Measurements from ENCODE around the gene TUT1. TPM values are rescaled to one million over a fixed set of nuclear protein-coding genes. Genes with fewer than 3 reads are reported as not detected.

Gene TUT1
- total and polyA plus RNA-seq, 2 of the 4 experiments (the other 2 are of a cell fraction): 4.3 to 10.1 TPM

DNA sequence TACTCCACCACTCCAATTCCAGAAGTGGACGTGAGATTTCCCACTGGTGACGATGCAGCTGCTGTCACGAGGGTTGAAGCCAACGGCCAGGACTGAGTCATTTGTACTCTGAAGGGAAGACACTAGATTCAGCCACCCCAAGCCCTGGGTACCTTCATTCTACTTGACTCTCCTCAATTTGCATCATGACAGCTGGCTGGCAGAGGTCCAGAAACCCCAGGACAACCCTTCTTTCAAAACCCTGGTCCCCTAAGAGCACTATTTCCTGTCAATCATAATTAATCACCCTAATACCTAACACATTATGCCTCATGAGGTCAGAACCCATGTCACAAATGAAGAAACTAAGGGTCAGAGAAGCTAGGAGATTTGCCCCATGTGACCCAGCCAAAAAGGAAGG, 16.4 kb upstream of the TUT1 start:
- dilution Hi-C loops (cut with HindIII; ENCODE audit: low sequenced_read_pairs, unreplicated experiment): no loop called here
- H3K27me3 ChIP-seq (ENCODE audit: control insufficient read depth, insufficient read depth, low read length): no peaks in the 10 kb centered on the region
- no peak overlapping the region for H2AK9ac ChIP-seq (replicated peaks; ENCODE audit: low read depth, low read length, poor library complexity)
- peaks cover 14 to 30% of the 10 kb centered on the region in 2 experiments; a peak in 3 of 4 replicates for H3K79me1 ChIP-seq (ENCODE audit: low read depth in 1 of 2, low read length in 2 of 2)
- no peak overlapping the region for H2BK20ac ChIP-seq (ENCODE audit: low read depth, low read length)
- intact Hi-C loops (cut with micrococcal nuclease): no loop called here
- no peak overlapping the region for H3K27ac ChIP-seq (ENCODE audit: insufficient read depth, low read length)
- WGBS, 2 experiments (ENCODE audit: extremely low coverage in 2 of 2, insufficient read length in 1 of 2): 70% methylated on average over 4 of the region's 4 CpGs; no CpG with 5 or more reads in 1 of the 2 experiments
- H3K9me1 ChIP-seq (ENCODE audit: insufficient read depth, low read length): peaks cover 5% of the 10 kb centered on the region
- no peak overlapping the region for H3K14ac ChIP-seq (replicated peaks; ENCODE audit: low read depth, low read length)
- no peak for ATAC-seq (ENCODE audit: low read depth)
- ChIA-PET POLR2A (ENCODE audit: unreplicated experiment) (no interaction called here), CTCF (no interaction called here)
- H3K9ac ChIP-seq (ENCODE audit: low read depth, low read length): no peak overlapping the region
- TF ChIP-seq, protein P1, sequence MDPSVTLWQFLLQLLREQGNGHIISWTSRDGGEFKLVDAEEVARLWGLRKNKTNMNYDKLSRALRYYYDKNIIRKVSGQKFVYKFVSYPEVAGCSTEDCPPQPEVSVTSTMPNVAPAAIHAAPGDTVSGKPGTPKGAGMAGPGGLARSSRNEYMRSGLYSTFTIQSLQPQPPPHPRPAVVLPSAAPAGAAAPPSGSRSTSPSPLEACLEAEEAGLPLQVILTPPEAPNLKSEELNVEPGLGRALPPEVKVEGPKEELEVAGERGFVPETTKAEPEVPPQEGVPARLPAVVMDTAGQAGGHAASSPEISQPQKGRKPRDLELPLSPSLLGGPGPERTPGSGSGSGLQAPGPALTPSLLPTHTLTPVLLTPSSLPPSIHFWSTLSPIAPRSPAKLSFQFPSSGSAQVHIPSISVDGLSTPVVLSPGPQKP (IDR thresholded peaks at IDR 0.05; ENCODE audit: borderline replicate concordance, low read depth, low read length): no peak
- no peak for TF ChIP-seq SMC3 (IDR thresholded peaks at IDR 0.05; ENCODE audit: low read depth, low read length)
- TF ChIP-seq NFE2L2 (IDR thresholded peaks at IDR 0.05; ENCODE audit: low read depth, low read length): no peak
- TF ChIP-seq BHLHE40 (IDR thresholded peaks at IDR 0.05; ENCODE audit: low read depth, low read length): no peak
- no peak for TF ChIP-seq POLR2A (IDR thresholded peaks at IDR 0.05; ENCODE audit: low read depth, low read length)
- TF ChIP-seq, protein P2, sequence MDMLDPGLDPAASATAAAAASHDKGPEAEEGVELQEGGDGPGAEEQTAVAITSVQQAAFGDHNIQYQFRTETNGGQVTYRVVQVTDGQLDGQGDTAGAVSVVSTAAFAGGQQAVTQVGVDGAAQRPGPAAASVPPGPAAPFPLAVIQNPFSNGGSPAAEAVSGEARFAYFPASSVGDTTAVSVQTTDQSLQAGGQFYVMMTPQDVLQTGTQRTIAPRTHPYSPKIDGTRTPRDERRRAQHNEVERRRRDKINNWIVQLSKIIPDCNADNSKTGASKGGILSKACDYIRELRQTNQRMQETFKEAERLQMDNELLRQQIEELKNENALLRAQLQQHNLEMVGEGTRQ (IDR thresholded peaks at IDR 0.05; ENCODE audit: low read depth, low read length): no peak
- no peak for TF ChIP-seq RAD21 (IDR thresholded peaks at IDR 0.05; ENCODE audit: low read length)
- TF ChIP-seq MAZ (IDR thresholded peaks at IDR 0.05; ENCODE audit: borderline replicate concordance, low read depth, low read length): no peak
- TF ChIP-seq CEBPB (IDR thresholded peaks at IDR 0.05; ENCODE audit: low read depth, low read length): no peak
- TF ChIP-seq, protein P3, sequence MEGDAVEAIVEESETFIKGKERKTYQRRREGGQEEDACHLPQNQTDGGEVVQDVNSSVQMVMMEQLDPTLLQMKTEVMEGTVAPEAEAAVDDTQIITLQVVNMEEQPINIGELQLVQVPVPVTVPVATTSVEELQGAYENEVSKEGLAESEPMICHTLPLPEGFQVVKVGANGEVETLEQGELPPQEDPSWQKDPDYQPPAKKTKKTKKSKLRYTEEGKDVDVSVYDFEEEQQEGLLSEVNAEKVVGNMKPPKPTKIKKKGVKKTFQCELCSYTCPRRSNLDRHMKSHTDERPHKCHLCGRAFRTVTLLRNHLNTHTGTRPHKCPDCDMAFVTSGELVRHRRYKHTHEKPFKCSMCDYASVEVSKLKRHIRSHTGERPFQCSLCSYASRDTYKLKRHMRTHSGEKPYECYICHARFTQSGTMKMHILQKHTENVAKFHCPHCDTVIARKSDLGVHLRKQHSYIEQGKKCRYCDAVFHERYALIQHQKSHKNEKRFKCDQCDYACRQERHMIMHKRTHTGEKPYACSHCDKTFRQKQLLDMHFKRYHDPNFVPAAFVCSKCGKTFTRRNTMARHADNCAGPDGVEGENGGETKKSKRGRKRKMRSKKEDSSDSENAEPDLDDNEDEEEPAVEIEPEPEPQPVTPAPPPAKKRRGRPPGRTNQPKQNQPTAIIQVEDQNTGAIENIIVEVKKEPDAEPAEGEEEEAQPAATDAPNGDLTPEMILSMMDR (conservative IDR thresholded peaks at IDR 0.05; ENCODE audit: low read depth, low read length): no peak
- TF ChIP-seq RCOR1 (IDR thresholded peaks at IDR 0.05; ENCODE audit: insufficient replicate concordance, low read length): no peak
- TF ChIP-seq CHD1 (IDR thresholded peaks at IDR 0.05; ENCODE audit: low read depth, low read length): no peak
- TF ChIP-seq MXI1 (IDR thresholded peaks at IDR 0.05; ENCODE audit: borderline replicate concordance, low read depth, low read length): no peak
- no peak for TF ChIP-seq RFX5 (IDR thresholded peaks at IDR 0.05; ENCODE audit: low read depth, low read length)
- no peak for TF ChIP-seq FOS (IDR thresholded peaks at IDR 0.05; ENCODE audit: low read depth, low read length)
- TF ChIP-seq MAFK (IDR thresholded peaks at IDR 0.05; ENCODE audit: low read depth, low read length): no peak
- in situ Hi-C loops (cut with MboI; ENCODE audit: low sequenced_read_pairs): no loop called here
- H3K4me2 ChIP-seq (ENCODE audit: low read depth, low read length): no peak overlapping the region
- no peak overlapping the region for H3K4me3 ChIP-seq (ENCODE audit: insufficient read depth, low read depth, low read length)
- H2BK15ac ChIP-seq (ENCODE audit: low read depth, low read length): no peak overlapping the region
- H3K18ac ChIP-seq (ENCODE audit: low read depth, low read length): no peak overlapping the region
- no peak overlapping the region for H4K91ac ChIP-seq (ENCODE audit: insufficient read depth, low read depth, low read length)
- H2BK120ac ChIP-seq (ENCODE audit: low read depth, low read length): no peak overlapping the region
- no peak overlapping the region for H3K4ac ChIP-seq (ENCODE audit: low read depth, low read length)
- no peak overlapping the region for H3K56ac ChIP-seq (ENCODE audit: extremely low read depth, insufficient read depth, low read length)
- H4K20me1 ChIP-seq (ENCODE audit: insufficient read depth, low read length): no peaks in the 10 kb centered on the region; the same call in 1 of the 2 replicates
- DNase-seq: no peak
- BruUV-seq (replicated peaks): no TSS peak
- H4K8ac ChIP-seq (ENCODE audit: low read depth in 2 of 2, low read length in 2 of 2): no peak overlapping the region
- H3K36me3 ChIP-seq (ENCODE audit: control insufficient read depth, insufficient read depth, low read length): peaks cover 35% of the 10 kb centered on the region
- H2BK5ac ChIP-seq (ENCODE audit: low read depth, low read length, poor library complexity, severe bottlenecking): no peak overlapping the region
- no peak overlapping the region for H2AFZ ChIP-seq (replicated peaks; ENCODE audit: low read length, poor library complexity)
- no peaks in the 10 kb centered on the region for H3K9me3 ChIP-seq (ENCODE audit: control insufficient read depth, insufficient read depth, low read length)
- peaks cover 7% of the 10 kb centered on the region for H3K4me1 ChIP-seq (ENCODE audit: control insufficient read depth, insufficient read depth, low read length)
- H3K23ac ChIP-seq (ENCODE audit: low read depth, low read length): no peak overlapping the region
- H2AK5ac ChIP-seq (ENCODE audit: low read depth, low read length): no peak overlapping the region
- no peak overlapping the region for H4K5ac ChIP-seq (ENCODE audit: low read depth, low read length)
